Ishikawa (cell line): Measurements from ENCODE around the gene DRD1.

ENCODE experiments used
- CEBPB ChIP-seq: IDR thresholded peaks from 2 replicates; pipeline ENCODE4 v1.6.1; 2012
- CREB1 ChIP-seq: IDR thresholded peaks from 2 replicates; pipeline ENCODE4 v1.6.1; 2012; ENCODE audit warnings: low read depth
- EGR1 ChIP-seq: IDR thresholded peaks from 2 replicates; pipeline ENCODE4 v1.6.1; 2012
- EP300 ChIP-seq: IDR thresholded peaks from 2 replicates; pipeline ENCODE4 v1.6.1; 2012; ENCODE audit warnings: borderline replicate concordance
- FOXM1 ChIP-seq: IDR thresholded peaks from 2 replicates; pipeline ENCODE4 v1.6.1; 2012; ENCODE audit warnings: low read depth, borderline replicate concordance
- MAX ChIP-seq: IDR thresholded peaks from 2 replicates; pipeline ENCODE4 v1.6.1; 2012
- NFIC ChIP-seq: IDR thresholded peaks from 2 replicates; pipeline ENCODE4 v1.6.1; 2012
- RAD21 ChIP-seq: IDR thresholded peaks from 2 replicates; pipeline ENCODE4 v1.6.1; 2012; ENCODE audit warnings: low read depth
- REST ChIP-seq: IDR thresholded peaks from 2 replicates; pipeline ENCODE4 v1.6.1; 2012; ENCODE audit warnings: low read depth, mild to moderate bottlenecking
- TAF1 ChIP-seq: IDR thresholded peaks from 2 replicates; pipeline ENCODE4 v1.6.1; 2012; ENCODE audit warnings: low read depth, mild to moderate bottlenecking
- TCF12 ChIP-seq: IDR thresholded peaks from 2 replicates; pipeline ENCODE4 v1.6.1; 2012; ENCODE audit warnings: low read depth
- TEAD4 ChIP-seq: IDR thresholded peaks from 2 replicates; pipeline ENCODE4 v1.6.1; 2012
- USF1 ChIP-seq: IDR thresholded peaks from 2 replicates; pipeline ENCODE4 v1.6.1; 2012
- YY1 ChIP-seq: IDR thresholded peaks from 2 replicates; pipeline ENCODE4 v1.6.1; 2012; ENCODE audit warnings: low read depth
- ZBTB7A ChIP-seq: IDR thresholded peaks from 2 replicates; pipeline ENCODE4 v1.6.1; 2012; ENCODE audit warnings: low read depth

Gene DRD1

GRCh38 chr5:175427762-175428161, 16.2 kb downstream of the DRD1 start:
- TF ChIP-seq NFIC, result no peak
- no peak for TF ChIP-seq REST
- no peak for TF ChIP-seq CEBPB
- TF ChIP-seq YY1, result no peak
- TF ChIP-seq EP300, result no peak
- no peak for TF ChIP-seq RAD21
- TF ChIP-seq CREB1, result no peak
- TF ChIP-seq EGR1, result no peak
- TF ChIP-seq TEAD4, result no peak
- TF ChIP-seq FOXM1, result no peak
- no peak for TF ChIP-seq USF1
- TF ChIP-seq TCF12, result no peak
- no peak for TF ChIP-seq ZBTB7A

- TF ChIP-seq EP300 (no peak), CEBPB (no peak), TAF1 (no peak), REST (no peak), NFIC (no peak), MAX (no peak), TEAD4 (no peak), USF1 (no peak), RAD21 (no peak), CREB1 (no peak), YY1 (no peak), FOXM1 (no peak), ZBTB7A (no peak), TCF12 (no peak), EGR1 (no peak)
Observed at GRCh38 chr5:175422058-175422457, 21.9 kb downstream of the DRD1 start.

- TF ChIP-seq EP300 (no peak), YY1 (no peak), REST (no peak), MAX (no peak), USF1 (no peak), TAF1 (no peak), CEBPB (no peak), FOXM1 (no peak), NFIC (no peak), TCF12 (no peak), RAD21 (no peak), ZBTB7A (no peak), TEAD4 (no peak), EGR1 (no peak), CREB1 (no peak)
Observed at GRCh38 chr5:175420383-175420782, 23.6 kb downstream of the DRD1 start.

GRCh38 chr5:175418251-175418650, 25.7 kb downstream of the DRD1 start:
- TF ChIP-seq TEAD4, result no peak
- no peak for TF ChIP-seq REST
- no peak for TF ChIP-seq TAF1
- TF ChIP-seq EP300, result no peak
- no peak for TF ChIP-seq MAX
- TF ChIP-seq EGR1, result no peak
- no peak for TF ChIP-seq RAD21
- TF ChIP-seq FOXM1, result no peak
- TF ChIP-seq ZBTB7A, result no peak
- no peak for TF ChIP-seq CREB1
- TF ChIP-seq TCF12, result no peak
- no peak for TF ChIP-seq USF1
- no peak for TF ChIP-seq YY1
- TF ChIP-seq CEBPB, result no peak
- TF ChIP-seq NFIC, result no peak
